B cell (primary cell): Measurements from ENCODE around the gene LPO. TPM values are rescaled to one million over a fixed set of nuclear protein-coding genes. Genes with fewer than 3 reads are reported as not detected.

Source experiments
- ATAC-seq: fragments of 200-7000 bp; cut with Tn5 transposase; one replicate; pipeline ENCODE4 v1.10.0; 2021; ENCODE audit warnings: low read depth, mild to moderate bottlenecking, moderate number of reproducible peaks, moderate library complexity
- CTCF ChIA-PET: fragments of 350-600 bp; sonication (Branson Sonifier 250); formaldehyde crosslinking; loops from one replicate; lab custom pipeline; 2021; ENCODE audit warnings: antibody characterized with exemption, inconsistent platforms; lab: Charles Lee
- POLR2A ChIA-PET: fragments of 350-600 bp; sonication (Branson Sonifier 250); formaldehyde crosslinking; loops from one replicate; lab custom pipeline; 2021; ENCODE audit warnings: antibody characterized with exemption; lab: Charles Lee
- DNase-seq: peaks from one replicate; pipeline ENCODE4 v3.0.0; 2013
- H2AFZ ChIP-seq: 2 replicates; pipeline ENCODE4 v1.6.1; 2012; ENCODE audit warnings: mild to moderate bottlenecking, low read depth, low read length; ENCODE audit not compliant: insufficient read depth, poor library complexity, severe bottlenecking
- H3K27ac ChIP-seq, 2 donors: 1 replicate in 1 of 2; 2 replicates in 1 of 2; pipeline ENCODE4 v1.5.1; 2012 to 2013; ENCODE audit warnings: low read length in 2 of 2, mild to moderate bottlenecking in 2 of 2, moderate library complexity in 1 of 2
- H3K27me3 ChIP-seq, 4 experiments: fragments of 200-600 bp in 1 of 4; sonication (generic) in 1 of 4; replicated peaks in 1 of 4; 1 replicate in 2 of 4; 2 replicates in 2 of 4; pipeline versions ENCODE4 v1.6.1 to v1.7.0; 2013 to 2016; ENCODE audit warnings: low read length in 3 of 4, mild to moderate bottlenecking in 2 of 4, mixed read lengths in 1 of 4, moderate library complexity in 1 of 4; ENCODE audit not compliant: insufficient read depth in 4 of 4, control insufficient read depth in 3 of 4; ENCODE audit errors: control extremely low read depth in 1 of 4
- H3K36me3 ChIP-seq, 2 experiments: replicated peaks in 1 of 2; 1 replicate in 1 of 2; 2 replicates in 1 of 2; pipeline versions ENCODE4 v1.6.1 to v1.7.1; 2013; ENCODE audit warnings: low read length in 1 of 2; ENCODE audit not compliant: insufficient read depth in 2 of 2, control insufficient read depth in 1 of 2; ENCODE audit errors: control extremely low read depth in 1 of 2, extremely low read depth in 1 of 2
- H3K4me1 ChIP-seq, 2 donors: fragments of 200-600 bp in 1 of 2; sonication (generic) in 1 of 2; 1 replicate in 1 of 2; 2 replicates in 1 of 2; pipeline versions ENCODE4 v1.5.1 to v1.6.1; 2013 to 2017; ENCODE audit warnings: low read length in 2 of 2; ENCODE audit not compliant: control insufficient read depth in 2 of 2, insufficient read depth in 2 of 2
- H3K4me2 ChIP-seq: replicated peaks from 2 replicates; pipeline ENCODE3; 2012; ENCODE audit warnings: mild to moderate bottlenecking, low read depth, low read length; ENCODE audit not compliant: poor library complexity, severe bottlenecking
- H3K4me3 ChIP-seq, 5 experiments: fragments of 200-600 bp in 1 of 5; sonication (generic) in 1 of 5; 1 replicate in 3 of 5; 2 replicates in 2 of 5; pipeline versions ENCODE4 v1.5.1 to v1.7.0; 2011 to 2016; ENCODE audit warnings: low read length in 4 of 5, mild to moderate bottlenecking in 4 of 5, low read depth in 2 of 5, control low read depth in 1 of 5, moderate library complexity in 1 of 5; ENCODE audit not compliant: insufficient read depth in 1 of 5; ENCODE audit errors: control extremely low read depth in 1 of 5, extremely low read depth in 1 of 5
- H3K79me2 ChIP-seq: fragments of 200-600 bp; sonication (generic); one replicate; pipeline ENCODE4 v1.6.0; 2016; ENCODE audit warnings: low read length; ENCODE audit not compliant: control insufficient read depth, insufficient read depth
- H3K9ac ChIP-seq: fragments of 200-600 bp; sonication (generic); 2 replicates; pipeline ENCODE4 v1.6.1; 2017; ENCODE audit warnings: mild to moderate bottlenecking, low read length, moderate library complexity
- H3K9me3 ChIP-seq, 3 donors: one replicate each; pipeline versions ENCODE4 v1.6.1 to v1.7.1; 2013; ENCODE audit warnings: low read length in 2 of 3; ENCODE audit not compliant: control insufficient read depth in 2 of 3, insufficient read depth in 1 of 3; ENCODE audit errors: control extremely low read depth in 1 of 3
- H4K20me1 ChIP-seq: 2 replicates; pipeline ENCODE4 v1.6.0; 2012; ENCODE audit warnings: mild to moderate bottlenecking, low read length; ENCODE audit not compliant: insufficient read depth, control insufficient read depth, poor library complexity, severe bottlenecking
- H3K27ac Mint-ChIP-seq: one replicate; pipeline ENCODE4 v1.8.0; 2021; ENCODE audit warnings: mixed read lengths
- H3K27me3 Mint-ChIP-seq: one replicate; pipeline ENCODE4 v1.8.0; 2021; ENCODE audit warnings: mixed read lengths
- H3K4me1 Mint-ChIP-seq: one replicate; pipeline ENCODE4 v1.8.0; 2021; ENCODE audit warnings: mixed read lengths
- H3K4me3 Mint-ChIP-seq: one replicate; pipeline ENCODE4 v1.8.0; 2021; ENCODE audit warnings: mixed read lengths
- H3K9me3 Mint-ChIP-seq: one replicate; pipeline ENCODE4 v1.8.0; 2022; ENCODE audit warnings: mixed read lengths; ENCODE audit not compliant: insufficient read depth
- EZH2 ChIP-seq: IDR thresholded peaks from 2 replicates; pipeline ENCODE4 v1.6.1; 2012; ENCODE audit warnings: borderline replicate concordance, low read depth, mild to moderate bottlenecking, moderate library complexity, low read length; ENCODE audit not compliant: insufficient read depth, poor library complexity, severe bottlenecking
- WGBS: methylation state at CpG from one replicate; pipeline ENCODE4 v1.1.5; 2013; ENCODE audit warnings: missing lambda C conversion rate; ENCODE audit not compliant: insufficient coverage; 5-methylcytosine and 5-hydroxymethylcytosine counted together
- intact Hi-C: fragments of 100-400 bp; cut with micrococcal nuclease; formaldehyde crosslinking; loops from one replicate; pipeline ENCODE4 v1.10.0; 2022
- polyA plus RNA-seq: library from polyadenylated mRNA; depleted of rRNA; stranded (reverse); fragments of >200 nt; gene quantifications from 2 replicates; pipeline ENCODE4 v1.2.3, GENCODE V29; 2012
- total RNA-seq, 2 donors: library from RNA; stranded (reverse); fragments of 120-200 nt in 1 of 2; gene quantifications; 1 replicate in 1 of 2; 2 replicates in 1 of 2; pipeline versions ENCODE4 v1.2.3 to v1.2.4, GENCODE V29; 2013 to 2022
- TF ChIP-seq, protein P1 (sequence below): fragments of 200-600 bp; IDR thresholded peaks from one replicate; pipeline ENCODE4 v1.8.0; 2022; ENCODE audit warnings: antibody characterized with exemption, mild to moderate bottlenecking

LPO gene
- total and polyA plus RNA-seq, 2 donors (not counting 1 experiment from before 2014, with no cell fraction given): not detected

DNA sequence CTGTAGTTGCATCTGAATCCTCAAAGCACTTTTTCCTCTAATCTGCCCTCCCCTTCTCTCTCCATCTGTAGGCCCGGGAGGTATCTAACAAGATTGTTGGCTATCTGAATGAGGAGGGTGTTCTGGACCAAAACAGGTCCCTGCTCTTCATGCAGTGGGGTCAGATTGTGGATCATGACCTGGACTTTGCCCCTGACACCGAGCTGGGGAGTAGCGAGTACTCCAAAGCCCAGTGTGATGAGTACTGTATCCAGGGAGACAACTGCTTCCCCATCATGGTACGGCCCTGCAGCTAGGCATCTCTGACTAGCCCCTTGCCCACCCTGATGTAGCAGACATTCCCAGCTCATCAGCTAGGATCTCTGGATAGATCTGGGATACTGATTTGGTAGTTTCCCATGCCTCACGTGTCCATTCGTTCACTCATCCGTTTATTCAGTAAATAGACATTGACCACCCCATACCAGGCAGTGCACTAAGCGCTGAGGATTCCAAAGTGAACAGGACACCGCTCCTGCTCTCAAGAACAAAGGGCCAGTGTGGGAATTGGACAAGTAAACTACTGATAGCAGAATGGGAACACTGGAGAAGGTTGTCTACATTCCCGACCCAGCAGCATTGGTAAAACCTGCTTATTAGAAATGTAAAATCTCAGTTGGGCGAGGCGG, 12.1 kb downstream of the LPO start:
- no peaks in the 10 kb centered on the region for H4K20me1 ChIP-seq
- H3K9me3 Mint-ChIP-seq: no peaks in the 10 kb centered on the region
- WGBS: 83% methylated on average over 6 of the region's 12 CpGs
- intact Hi-C loops: no loop called here
- no peak overlapping the region for H3K27ac ChIP-seq
- H3K9ac ChIP-seq: no peak overlapping the region
- ATAC-seq: no peak
- DNase-seq: no peak
- ChIA-PET POLR2A (interaction anchor here (0.5 to 1.2 kb wide), 4 partner anchors 95 to 401 kb away, joined by 4 read pairs; partner anchors contain the start of genes MRPS23 and SUPT4H1), CTCF (interaction anchor here (0.6 to 8.4 kb wide), 28 partner anchors 8 to 251 kb away, joined by 3 to 58 read pairs (median 6); partner anchors contain the start of genes HSF5, LPO, MKS1 and RNF43)
- peaks cover 0 to 32% (median 10%) of the 10 kb centered on the region in 4 experiments for H3K27me3 ChIP-seq
- H3K9me3 ChIP-seq: no peaks in the 10 kb centered on the region
- H3K27me3 Mint-ChIP-seq: peaks cover 18% of the 10 kb centered on the region
- H2AFZ ChIP-seq: peak overlapping the region; percentile 93
- peaks cover 14 to 18% of the 10 kb centered on the region in 2 donors for H3K4me1 ChIP-seq
- peaks cover 19% of the 10 kb centered on the region for H3K4me1 Mint-ChIP-seq
- no peak overlapping the region for H3K27ac Mint-ChIP-seq
- no peak overlapping the region for H3K4me3 ChIP-seq
- no peaks in the 10 kb centered on the region for H3K79me2 ChIP-seq
- H3K4me2 ChIP-seq: no peak overlapping the region
- no peak for TF ChIP-seq EZH2
- TF ChIP-seq, protein P1, sequence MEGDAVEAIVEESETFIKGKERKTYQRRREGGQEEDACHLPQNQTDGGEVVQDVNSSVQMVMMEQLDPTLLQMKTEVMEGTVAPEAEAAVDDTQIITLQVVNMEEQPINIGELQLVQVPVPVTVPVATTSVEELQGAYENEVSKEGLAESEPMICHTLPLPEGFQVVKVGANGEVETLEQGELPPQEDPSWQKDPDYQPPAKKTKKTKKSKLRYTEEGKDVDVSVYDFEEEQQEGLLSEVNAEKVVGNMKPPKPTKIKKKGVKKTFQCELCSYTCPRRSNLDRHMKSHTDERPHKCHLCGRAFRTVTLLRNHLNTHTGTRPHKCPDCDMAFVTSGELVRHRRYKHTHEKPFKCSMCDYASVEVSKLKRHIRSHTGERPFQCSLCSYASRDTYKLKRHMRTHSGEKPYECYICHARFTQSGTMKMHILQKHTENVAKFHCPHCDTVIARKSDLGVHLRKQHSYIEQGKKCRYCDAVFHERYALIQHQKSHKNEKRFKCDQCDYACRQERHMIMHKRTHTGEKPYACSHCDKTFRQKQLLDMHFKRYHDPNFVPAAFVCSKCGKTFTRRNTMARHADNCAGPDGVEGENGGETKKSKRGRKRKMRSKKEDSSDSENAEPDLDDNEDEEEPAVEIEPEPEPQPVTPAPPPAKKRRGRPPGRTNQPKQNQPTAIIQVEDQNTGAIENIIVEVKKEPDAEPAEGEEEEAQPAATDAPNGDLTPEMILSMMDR: no peak
- H3K4me3 Mint-ChIP-seq: peak overlapping the region; percentile 92
- no peaks in the 10 kb centered on the region for H3K36me3 ChIP-seq

DNA sequence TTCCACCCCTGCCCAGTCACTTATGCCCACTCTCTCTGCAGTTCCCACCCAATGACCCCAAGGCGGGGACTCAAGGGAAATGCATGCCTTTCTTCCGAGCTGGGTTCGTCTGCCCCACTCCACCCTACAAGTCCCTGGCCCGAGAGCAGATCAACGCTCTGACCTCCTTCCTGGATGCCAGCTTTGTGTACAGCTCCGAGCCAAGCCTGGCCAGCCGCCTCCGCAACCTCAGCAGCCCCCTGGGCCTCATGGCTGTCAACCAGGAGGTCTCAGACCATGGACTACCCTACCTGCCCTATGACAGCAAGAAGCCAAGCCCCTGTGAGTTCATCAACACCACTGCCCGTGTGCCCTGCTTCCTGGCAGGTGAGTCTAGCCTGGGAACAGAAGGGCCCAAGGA, 13.8 kb downstream of the LPO start:
- H3K4me1 Mint-ChIP-seq: peaks cover 19% of the 10 kb centered on the region
- H3K79me2 ChIP-seq: no peaks in the 10 kb centered on the region
- no peaks in the 10 kb centered on the region for H3K9me3 ChIP-seq
- no peaks in the 10 kb centered on the region for H4K20me1 ChIP-seq
- no peak overlapping the region for H3K4me2 ChIP-seq
- no peak overlapping the region for H3K9ac ChIP-seq
- peaks cover 0 to 26% (median 10%) of the 10 kb centered on the region in 4 experiments for H3K27me3 ChIP-seq
- DNase-seq (no peak), ATAC-seq (no peak)
- H3K9me3 Mint-ChIP-seq: no peaks in the 10 kb centered on the region
- whole genome bisulfite sequencing: 89% methylated on average over 9 of the region's 9 CpGs
- TF ChIP-seq, protein P1: no peak
- TF ChIP-seq EZH2: no peak
- H3K27ac Mint-ChIP-seq: no peak overlapping the region
- peaks cover 11% of the 10 kb centered on the region for H3K27me3 Mint-ChIP-seq
- intact Hi-C loops: no loop called here
- peaks cover 14 to 18% of the 10 kb centered on the region in 2 donors for H3K4me1 ChIP-seq
- CTCF ChIA-PET: interaction anchor here (8.4 kb wide), 1 partner anchor 35 kb away, joined by 58 read pairs; the partner anchor contains the start of gene MKS1
- no peak overlapping the region for H2AFZ ChIP-seq
- no peak overlapping the region for H3K4me3 Mint-ChIP-seq
- H3K36me3 ChIP-seq: no peaks in the 10 kb centered on the region
- no peak overlapping the region for H3K27ac ChIP-seq
- H3K4me3 ChIP-seq: no peak overlapping the region
- POLR2A ChIA-PET: no interaction called here
